ENCODE data around the gene ARPC5L.

DNA sequence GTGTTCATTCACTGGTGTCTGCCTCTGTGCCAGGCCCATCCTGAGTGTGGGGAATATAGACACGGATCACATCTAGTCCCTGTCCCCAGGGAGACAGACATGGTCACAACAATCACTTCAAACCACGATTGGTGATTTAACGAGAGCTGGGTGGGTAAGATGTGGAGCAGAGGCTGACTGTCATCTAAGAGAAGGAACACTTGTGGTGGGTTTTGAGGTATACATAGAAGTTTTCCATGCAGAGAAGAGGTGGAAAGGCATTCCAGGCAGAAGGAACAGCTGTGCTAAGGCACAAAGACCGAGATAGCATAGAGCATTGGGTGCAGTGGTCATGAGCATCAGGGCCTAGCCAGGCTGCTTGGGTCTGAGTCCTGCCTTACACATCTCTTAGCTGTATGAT is 31.3 kb upstream of the ARPC5L start:
- TF ChIP-seq, protein P1, sequence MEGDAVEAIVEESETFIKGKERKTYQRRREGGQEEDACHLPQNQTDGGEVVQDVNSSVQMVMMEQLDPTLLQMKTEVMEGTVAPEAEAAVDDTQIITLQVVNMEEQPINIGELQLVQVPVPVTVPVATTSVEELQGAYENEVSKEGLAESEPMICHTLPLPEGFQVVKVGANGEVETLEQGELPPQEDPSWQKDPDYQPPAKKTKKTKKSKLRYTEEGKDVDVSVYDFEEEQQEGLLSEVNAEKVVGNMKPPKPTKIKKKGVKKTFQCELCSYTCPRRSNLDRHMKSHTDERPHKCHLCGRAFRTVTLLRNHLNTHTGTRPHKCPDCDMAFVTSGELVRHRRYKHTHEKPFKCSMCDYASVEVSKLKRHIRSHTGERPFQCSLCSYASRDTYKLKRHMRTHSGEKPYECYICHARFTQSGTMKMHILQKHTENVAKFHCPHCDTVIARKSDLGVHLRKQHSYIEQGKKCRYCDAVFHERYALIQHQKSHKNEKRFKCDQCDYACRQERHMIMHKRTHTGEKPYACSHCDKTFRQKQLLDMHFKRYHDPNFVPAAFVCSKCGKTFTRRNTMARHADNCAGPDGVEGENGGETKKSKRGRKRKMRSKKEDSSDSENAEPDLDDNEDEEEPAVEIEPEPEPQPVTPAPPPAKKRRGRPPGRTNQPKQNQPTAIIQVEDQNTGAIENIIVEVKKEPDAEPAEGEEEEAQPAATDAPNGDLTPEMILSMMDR (IDR thresholded peaks at IDR 0.05): no peak
- TF ChIP-seq POLR2A (IDR thresholded peaks at IDR 0.05): no peak

All from testis (tissue), 2 donors.